Keratinocyte (primary cell): Measurements from ENCODE around the gene AP2A2. TPM values are rescaled to one million over a fixed set of nuclear protein-coding genes. Genes with fewer than 3 reads are reported as not detected.
A peak's percentile ranks its signal among the peaks of the same experiment; 100 is the strongest.

Experiments
- DNase-seq: peaks from one replicate; pipeline ENCODE4 v3.0.0-alpha.2; 2011; ENCODE audit warnings: low read depth, missing footprints, low spot score
- FAIRE-seq: peaks from 2 replicates; lab custom pipeline; 2011; peaks lifted over from hg19 to GRCh38; lab: Jason Lieb, UNC
- H2AFZ ChIP-seq: 2 replicates; pipeline ENCODE4 v1.6.0; 2012; ENCODE audit warnings: low read length, control low read depth, inconsistent platforms; ENCODE audit not compliant: control insufficient read depth
- H3K27ac ChIP-seq: 2 replicates; pipeline ENCODE4 v1.5.1; 2011; ENCODE audit warnings: low read length; ENCODE audit not compliant: control insufficient read depth, insufficient read depth
- H3K27me3 ChIP-seq: 3 replicates; pipeline ENCODE4 v1.6.0; 2011; ENCODE audit warnings: low read length; ENCODE audit not compliant: control insufficient read depth, insufficient read depth; ENCODE audit errors: extremely low read depth
- H3K36me3 ChIP-seq, 2 experiments: 2 replicates in 1 of 2; 3 replicates in 1 of 2; pipeline ENCODE4 v1.5.1; 2011; ENCODE audit warnings: low read length in 2 of 2, mild to moderate bottlenecking in 1 of 2; ENCODE audit not compliant: control insufficient read depth in 2 of 2, insufficient read depth in 2 of 2; ENCODE audit errors: extremely low read depth in 1 of 2
- H3K4me1 ChIP-seq: 3 replicates; pipeline ENCODE4 v1.5.1; 2011; ENCODE audit warnings: low read length; ENCODE audit not compliant: control insufficient read depth, insufficient read depth; ENCODE audit errors: extremely low read depth
- H3K4me2 ChIP-seq: 3 replicates; pipeline ENCODE4 v1.6.0; 2011; ENCODE audit warnings: low read depth, low read length; ENCODE audit not compliant: control insufficient read depth, insufficient read depth; ENCODE audit errors: extremely low read depth
- H3K4me3 ChIP-seq, 3 experiments: fragments of 200-600 bp in 1 of 3; sonication (generic) in 1 of 3; 2 replicates in 2 of 3; 3 replicates in 1 of 3; pipeline ENCODE4 v1.5.1; 2011 to 2016; ENCODE audit warnings: low read length in 3 of 3, mild to moderate bottlenecking in 3 of 3, control low read depth in 2 of 3, inconsistent platforms in 1 of 3, low read depth in 1 of 3, mixed read lengths in 1 of 3, mixed run types in 1 of 3, moderate library complexity in 1 of 3; ENCODE audit not compliant: control insufficient read depth in 2 of 3, insufficient read depth in 2 of 3; ENCODE audit errors: extremely low read depth in 1 of 3
- H3K79me2 ChIP-seq: 2 replicates; pipeline ENCODE4 v1.6.0; 2012; ENCODE audit warnings: low read length; ENCODE audit not compliant: control insufficient read depth, insufficient read depth
- H3K9ac ChIP-seq: 3 replicates; pipeline ENCODE4 v1.6.0; 2011; ENCODE audit warnings: low read length; ENCODE audit not compliant: control insufficient read depth, insufficient read depth; ENCODE audit errors: extremely low read depth
- H3K9me1 ChIP-seq: 3 replicates; pipeline ENCODE4 v1.6.0; 2011; ENCODE audit warnings: low read length; ENCODE audit not compliant: control insufficient read depth, insufficient read depth; ENCODE audit errors: extremely low read depth
- H3K9me3 ChIP-seq: 2 replicates; pipeline ENCODE4 v1.5.1; 2012; ENCODE audit warnings: low read depth, low read length; ENCODE audit not compliant: control insufficient read depth
- H4K20me1 ChIP-seq: 3 replicates; pipeline ENCODE4 v1.6.0; 2011; ENCODE audit warnings: low read length; ENCODE audit not compliant: control insufficient read depth, insufficient read depth; ENCODE audit errors: extremely low read depth
- CTCF ChIP-seq, 3 experiments: IDR thresholded peaks in 1 of 3; conservative IDR thresholded peaks in 1 of 3; optimal IDR thresholded peaks in 1 of 3; 2 replicates in 2 of 3; 3 replicates in 1 of 3; pipeline versions ENCODE3 to v1.5.1; 2011; ENCODE audit warnings: low read length in 3 of 3, mild to moderate bottlenecking in 3 of 3, moderate library complexity in 2 of 3, control low read depth in 1 of 3, inconsistent platforms in 1 of 3; ENCODE audit not compliant: insufficient read depth in 2 of 3; ENCODE audit errors: extremely low read depth in 1 of 3
- EZH2 ChIP-seq: IDR thresholded peaks from one replicate; pipeline ENCODE4 v1.6.1; 2012; ENCODE audit warnings: inconsistent platforms, mild to moderate bottlenecking, low read length, moderate library complexity
- dilution Hi-C: fragments of 300-500 bp; cut with MboI; formaldehyde crosslinking; loops from one replicate; pipeline ENCODE4 v1.7.0; 2020; ENCODE audit warnings: low sequenced_read_pairs; ENCODE audit not compliant: extremely low pct_ligation_motif_present
- polyA plus RNA-seq, 5 experiments: library from polyadenylated mRNA; depleted of rRNA in 3 of 5; stranded (reverse) in 3 of 5; stranded (forward) in 1 of 5; unstranded in 1 of 5; fragments of >200 nt; gene quantifications; 1 replicate in 1 of 5; 2 replicates in 3 of 5; 3 replicates in 1 of 5; pipeline versions ENCODE4 v1.2.1 to v1.2.3, GENCODE V29; 2011 to 2012; ENCODE audit warnings: missing spikeins in 2 of 5, low read depth in 1 of 5, low replicate concordance in 1 of 5

AP2A2 gene
- polyA plus RNA-seq, 1 donor (not counting 4 experiments of a cell fraction or from before 2014, with no cell fraction given): 47.8 TPM

- FAIRE-seq (no peak), DNase-seq (no peak)
- Histone ChIP-seq H3K27me3 (no peaks in the 10 kb centered on the region), H3K36me3 (peaks cover 0 to 4% of the 10 kb centered on the region in 2 experiments), H2AFZ (no peak overlapping the region), H3K27ac (no peak overlapping the region), H3K79me2 (peaks cover 83% of the 10 kb centered on the region), H3K4me1 (peaks cover 15% of the 10 kb centered on the region), H3K4me3 (no peak overlapping the region), H3K4me2 (no peak overlapping the region), H3K9me3 (no peaks in the 10 kb centered on the region), H3K9ac (no peak overlapping the region), H4K20me1 (no peaks in the 10 kb centered on the region), H3K9me1 (peaks cover 2% of the 10 kb centered on the region)
- dilution Hi-C loops: no loop called here
- TF ChIP-seq CTCF (optimal IDR thresholded peaks at IDR 0.05 in 1 of 3, IDR thresholded peaks at IDR 0.05 in 1 of 3, conservative IDR thresholded peaks at IDR 0.05 in 1 of 3; ENCODE audit: extremely low read depth in 1 of 3, insufficient read depth in 2 of 3, low read length in 3 of 3) (peak in 1 of 3 experiments; percentile 2), EZH2 (no peak)
These were observed 12.2 kb downstream of the AP2A2 start for GRCh38 chr11:937841-938261.

- H3K9me3 ChIP-seq: no peaks in the 10 kb centered on the region
- H3K27ac ChIP-seq: no peak overlapping the region
- H3K4me2 ChIP-seq: no peak overlapping the region
- no peak for DNase-seq
- H3K4me3 ChIP-seq: no peak overlapping the region
- dilution Hi-C loops: no loop called here
- H3K9me1 ChIP-seq: peaks cover 2% of the 10 kb centered on the region
- peaks cover 4 to 5% of the 10 kb centered on the region in 2 experiments for H3K36me3 ChIP-seq
- no peak overlapping the region for H3K9ac ChIP-seq
- H4K20me1 ChIP-seq: no peaks in the 10 kb centered on the region
- TF ChIP-seq EZH2 (no peak), CTCF (optimal IDR thresholded peaks at IDR 0.05 in 1 of 3, IDR thresholded peaks at IDR 0.05 in 1 of 3, conservative IDR thresholded peaks at IDR 0.05 in 1 of 3; ENCODE audit: extremely low read depth in 1 of 3, insufficient read depth in 2 of 3, low read length in 3 of 3) (no peak)
- no peak overlapping the region for H2AFZ ChIP-seq
- FAIRE-seq: no peak
- H3K79me2 ChIP-seq: peaks cover 75% of the 10 kb centered on the region
- peaks cover 15% of the 10 kb centered on the region for H3K4me1 ChIP-seq
- no peaks in the 10 kb centered on the region for H3K27me3 ChIP-seq
These were observed 14.9 kb downstream of the AP2A2 start for GRCh38 chr11:940496-941135.
